ENCODE measurements around the gene GHRH. TPM values are rescaled to one million over a fixed set of nuclear protein-coding genes. Genes with fewer than 3 reads are reported as not detected.

GHRH gene
- total RNA-seq, 1 donor from 2014 or later, result not detected

DNA sequence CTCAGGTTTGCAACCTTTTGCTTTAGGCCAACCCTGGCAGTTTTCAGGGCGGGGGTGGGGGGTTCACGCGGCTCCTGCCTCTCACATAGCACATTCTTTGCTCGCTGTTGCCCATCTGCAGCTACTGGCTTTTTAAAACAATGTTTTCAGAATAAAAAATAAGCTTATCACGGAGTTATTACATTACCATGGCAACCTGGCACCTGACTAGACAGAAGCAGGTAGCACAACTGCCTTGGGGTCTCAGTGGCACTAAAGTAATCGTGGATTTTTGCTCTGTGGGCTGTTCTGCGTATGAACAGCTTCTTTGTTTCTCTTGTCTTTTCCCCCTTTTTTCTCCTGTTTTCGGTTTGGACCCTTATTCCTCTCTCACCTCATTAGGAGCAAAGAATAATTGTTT lies 18.8 kb upstream of the GHRH start:
- Histone ChIP-seq H3K27ac (no peak overlapping the region), H3K36me3 (no peaks in the 10 kb centered on the region), H3K4me3 (no peak overlapping the region), H3K4me1 (peaks cover 19% of the 10 kb centered on the region), H3K27me3 (ENCODE audit: low read depth) (no peaks in the 10 kb centered on the region), H3K9me3 (no peaks in the 10 kb centered on the region)
- TF ChIP-seq, protein P1, sequence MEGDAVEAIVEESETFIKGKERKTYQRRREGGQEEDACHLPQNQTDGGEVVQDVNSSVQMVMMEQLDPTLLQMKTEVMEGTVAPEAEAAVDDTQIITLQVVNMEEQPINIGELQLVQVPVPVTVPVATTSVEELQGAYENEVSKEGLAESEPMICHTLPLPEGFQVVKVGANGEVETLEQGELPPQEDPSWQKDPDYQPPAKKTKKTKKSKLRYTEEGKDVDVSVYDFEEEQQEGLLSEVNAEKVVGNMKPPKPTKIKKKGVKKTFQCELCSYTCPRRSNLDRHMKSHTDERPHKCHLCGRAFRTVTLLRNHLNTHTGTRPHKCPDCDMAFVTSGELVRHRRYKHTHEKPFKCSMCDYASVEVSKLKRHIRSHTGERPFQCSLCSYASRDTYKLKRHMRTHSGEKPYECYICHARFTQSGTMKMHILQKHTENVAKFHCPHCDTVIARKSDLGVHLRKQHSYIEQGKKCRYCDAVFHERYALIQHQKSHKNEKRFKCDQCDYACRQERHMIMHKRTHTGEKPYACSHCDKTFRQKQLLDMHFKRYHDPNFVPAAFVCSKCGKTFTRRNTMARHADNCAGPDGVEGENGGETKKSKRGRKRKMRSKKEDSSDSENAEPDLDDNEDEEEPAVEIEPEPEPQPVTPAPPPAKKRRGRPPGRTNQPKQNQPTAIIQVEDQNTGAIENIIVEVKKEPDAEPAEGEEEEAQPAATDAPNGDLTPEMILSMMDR (IDR thresholded peaks at IDR 0.05), result no peak
- no peak for DNase-seq
- ATAC-seq, result no peak
- intact Hi-C loops (cut with DNase I), result no loop called here

DNA sequence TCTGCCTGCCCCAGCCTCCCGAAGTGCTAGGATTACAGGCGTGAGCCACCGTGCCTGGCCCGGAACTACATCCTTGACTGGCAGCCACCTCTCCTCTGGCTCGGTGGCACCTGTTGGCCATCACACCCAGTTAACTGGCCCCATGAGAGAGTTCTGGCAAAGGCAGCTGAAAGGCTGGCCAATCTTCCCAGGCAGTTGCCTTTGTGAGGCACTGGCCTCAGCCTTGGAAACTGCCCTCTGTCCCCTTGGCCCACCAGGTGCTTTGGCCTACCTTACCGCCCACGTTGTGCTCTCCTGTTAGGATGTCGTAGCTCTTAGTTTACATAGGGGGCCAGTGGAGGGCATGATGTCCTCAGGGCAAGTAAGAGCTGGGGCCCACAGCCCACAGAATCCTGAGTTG lies 18.2 kb upstream of the GHRH start:
- H3K36me3 ChIP-seq, result no peaks in the 10 kb centered on the region
- H3K27ac ChIP-seq, result no peak overlapping the region
- DNase-seq (no peak), ATAC-seq (no peak)
- TF ChIP-seq, protein P1 (IDR thresholded peaks at IDR 0.05), result no peak
- H3K4me1 ChIP-seq, result peaks cover 19% of the 10 kb centered on the region
- no peaks in the 10 kb centered on the region for H3K9me3 ChIP-seq
- no peaks in the 10 kb centered on the region for H3K27me3 ChIP-seq (ENCODE audit: low read depth)
- intact Hi-C loops (cut with DNase I), result loop anchor here (10.0 kb wide), 1 partner anchor 255 kb away; no protein-coding TSS in a partner anchor
- H3K4me3 ChIP-seq, result no peak overlapping the region

DNA sequence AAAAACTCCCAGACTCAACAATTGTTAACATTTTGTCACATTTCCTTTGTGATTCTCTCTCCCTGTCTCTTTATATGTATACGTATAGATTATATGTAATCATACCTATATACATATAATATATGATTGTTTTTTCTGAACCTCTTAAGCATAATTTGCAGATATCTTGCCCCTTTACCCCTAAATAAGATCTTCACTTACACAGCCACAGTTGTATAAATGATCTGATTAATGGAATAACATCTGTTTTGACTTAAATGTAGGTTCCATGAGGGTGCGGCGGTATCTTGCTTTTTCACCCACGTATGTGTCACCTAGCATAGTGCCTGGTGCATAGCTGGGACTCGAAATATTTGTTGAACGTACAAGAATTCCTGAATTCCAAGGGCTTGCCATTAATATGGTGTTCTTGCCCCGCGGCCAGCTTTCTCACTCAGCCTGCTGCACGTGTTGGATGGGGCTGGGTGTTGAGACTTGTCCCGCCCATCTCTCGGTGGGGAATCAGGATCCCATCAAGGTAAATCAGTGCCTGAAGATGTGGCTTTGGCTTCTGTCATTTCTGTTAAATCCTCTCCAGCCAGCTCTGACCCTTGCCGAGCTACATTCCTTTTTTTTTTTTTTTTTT lies 17.5 kb upstream of the GHRH start:
- TF ChIP-seq, protein P1 (IDR thresholded peaks at IDR 0.05), result no peak
- no peaks in the 10 kb centered on the region for H3K36me3 ChIP-seq
- intact Hi-C loops (cut with DNase I), result loop anchor here (10.0 kb wide), 1 partner anchor 256 kb away; no protein-coding TSS in a partner anchor
- ATAC-seq, result peak; percentile 29 to 32
- no peak overlapping the region for H3K4me3 ChIP-seq
- no peaks in the 10 kb centered on the region for H3K27me3 ChIP-seq (ENCODE audit: low read depth)
- H3K27ac ChIP-seq, result no peak overlapping the region
- DNase-seq, result no peak
- no peaks in the 10 kb centered on the region for H3K9me3 ChIP-seq
- peaks cover 19% of the 10 kb centered on the region for H3K4me1 ChIP-seq

DNA sequence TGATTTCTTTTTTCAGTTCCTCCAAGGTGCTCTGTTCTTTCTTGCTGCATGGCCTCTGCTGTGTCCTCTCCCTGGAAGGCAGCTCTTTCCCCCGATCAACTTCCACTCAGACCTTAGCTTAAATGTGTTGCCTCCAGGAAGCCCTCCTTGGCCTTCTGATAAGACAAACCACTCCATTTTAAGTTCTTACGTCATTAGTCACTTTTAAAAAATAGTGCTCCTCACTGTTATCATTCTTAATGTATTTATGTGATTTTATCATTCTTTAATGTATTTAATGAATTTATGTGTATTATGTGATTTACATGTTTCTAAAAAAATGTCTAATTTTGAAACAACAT lies 15.6 kb upstream of the GHRH start:
- DNase-seq (no peak), ATAC-seq (no peak)
- H3K4me3 ChIP-seq, result no peak overlapping the region
- intact Hi-C loops (cut with DNase I), result loop anchor here (10.0 kb wide), 1 partner anchor 258 kb away; no protein-coding TSS in a partner anchor
- no peaks in the 10 kb centered on the region for H3K36me3 ChIP-seq
- peak overlapping the region; percentile 44 for H3K27ac ChIP-seq
- TF ChIP-seq, protein P1 (IDR thresholded peaks at IDR 0.05), result no peak
- H3K27me3 ChIP-seq (ENCODE audit: low read depth), result no peaks in the 10 kb centered on the region
- no peaks in the 10 kb centered on the region for H3K9me3 ChIP-seq
- H3K4me1 ChIP-seq, result peaks cover 19% of the 10 kb centered on the region

DNA sequence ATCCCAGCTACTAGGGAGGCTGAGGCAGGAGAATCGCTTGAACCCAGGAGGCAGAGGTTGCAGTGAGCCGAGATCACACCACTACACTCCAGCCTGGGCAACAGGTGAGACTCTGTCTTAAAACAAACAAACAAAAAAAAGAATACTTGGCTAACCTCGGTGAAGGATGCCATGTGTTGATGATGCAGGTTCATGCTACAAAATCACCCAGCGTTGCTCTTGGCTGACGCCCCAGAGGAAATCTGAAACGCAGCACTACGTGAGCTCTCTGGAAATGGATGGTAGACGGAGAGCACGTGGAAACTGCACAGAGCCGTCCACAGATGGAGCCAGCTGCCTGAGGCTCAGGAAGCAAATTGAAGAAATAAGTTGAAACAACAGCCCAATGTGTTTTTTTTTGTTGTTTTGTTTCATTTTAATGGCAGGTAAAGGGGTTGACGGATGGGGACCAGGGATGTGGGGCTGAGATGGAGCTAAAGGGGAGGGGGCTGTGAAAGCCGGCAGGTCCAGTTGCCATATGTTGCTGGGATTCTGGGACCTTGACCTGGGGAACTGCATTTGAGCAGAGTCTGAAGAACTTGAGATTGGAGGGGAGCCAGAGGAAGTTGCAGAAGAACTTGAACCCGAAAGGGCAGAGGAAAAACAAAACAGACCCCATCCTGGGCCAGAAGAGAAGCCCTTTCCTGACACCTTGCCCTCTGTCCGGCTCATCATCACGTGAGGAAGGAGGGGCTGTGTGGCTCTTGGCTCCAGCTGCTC lies 15.1 kb upstream of the GHRH start:
- Histone ChIP-seq H3K36me3 (no peaks in the 10 kb centered on the region), H3K27me3 (ENCODE audit: low read depth) (no peaks in the 10 kb centered on the region), H3K4me1 (peaks cover 19% of the 10 kb centered on the region), H3K27ac (peak overlapping the region; percentile 44), H3K4me3 (no peak overlapping the region), H3K9me3 (no peaks in the 10 kb centered on the region)
- ATAC-seq (peak; percentile 80 to 81), DNase-seq (no peak)
- TF ChIP-seq, protein P1 (IDR thresholded peaks at IDR 0.05), result no peak
- intact Hi-C loops (cut with DNase I), result loop anchor here (10.0 kb wide), 1 partner anchor 258 kb away; no protein-coding TSS in a partner anchor
